H1 (cell line): ENCODE data around the gene TMEM17. TPM values are rescaled to one million over a fixed set of nuclear protein-coding genes. Genes with fewer than 3 reads are reported as not detected.

Experiments
- CTCF ChIA-PET: fragments of 300-600 bp; sonication (Branson Sonifier 250); formaldehyde crosslinking; loops from one replicate; lab custom pipeline; 2021; ENCODE audit not compliant: partially characterized antibody; lab: Charles Lee
- POLR2A ChIA-PET: fragments of 300-600 bp; sonication (Branson Sonifier 250); formaldehyde crosslinking; loops from one replicate; lab custom pipeline; 2021; ENCODE audit warnings: inconsistent platforms; ENCODE audit not compliant: partially characterized antibody; lab: Charles Lee
- DNase-seq, 2 experiments: peaks; one replicate each; pipeline versions ENCODE4 v3.0.0 to v3.0.0-alpha.2; 2010 to 2022; ENCODE audit warnings: low spot score in 2 of 2, low read depth in 1 of 2, mixed read lengths in 1 of 2
- FAIRE-seq: peaks from 2 replicates; lab custom pipeline; 2011; peaks lifted over from hg19 to GRCh38; lab: Jason Lieb, UNC
- H2AFZ ChIP-seq: 2 replicates; pipeline ENCODE4 v1.8.1; 2012; ENCODE audit warnings: low read length, inconsistent platforms
- H2AK5ac ChIP-seq: 2 replicates; pipeline ENCODE4 v1.6.1; 2013; ENCODE audit warnings: low read depth, low read length
- H2BK120ac ChIP-seq: replicated peaks from 2 replicates; pipeline ENCODE3; 2013; ENCODE audit warnings: low read depth, low read length, inconsistent platforms
- H2BK12ac ChIP-seq: 2 replicates; pipeline ENCODE4 v1.6.1; 2013; ENCODE audit warnings: low read depth, low read length
- H2BK15ac ChIP-seq: 2 replicates; pipeline ENCODE4 v1.6.1; 2013; ENCODE audit warnings: low read length
- H2BK20ac ChIP-seq: 2 replicates; pipeline ENCODE4 v1.6.1; 2013; ENCODE audit warnings: low read length
- H2BK5ac ChIP-seq: 2 replicates; pipeline ENCODE4 v1.6.1; 2013; ENCODE audit warnings: low read depth, low read length
- H3K14ac ChIP-seq: 2 replicates; pipeline ENCODE4 v1.6.1; 2013; ENCODE audit warnings: inconsistent platforms; ENCODE audit not compliant: insufficient read length
- H3K18ac ChIP-seq: 2 replicates; pipeline ENCODE4 v1.6.1; 2013; ENCODE audit warnings: low read length; ENCODE audit errors: extremely low read depth
- H3K23ac ChIP-seq: 2 replicates; pipeline ENCODE4 v1.6.1; 2013; ENCODE audit warnings: inconsistent platforms; ENCODE audit not compliant: insufficient read length
- H3K23me2 ChIP-seq: 2 replicates; pipeline ENCODE4 v1.6.1; 2013; ENCODE audit warnings: low read depth, low read length
- H3K27ac ChIP-seq: 2 replicates; pipeline ENCODE4 v1.6.1; 2011; ENCODE audit warnings: low read depth, low read length, inconsistent platforms
- H3K27me3 ChIP-seq, 4 experiments: replicated peaks in 1 of 4; 1 replicate in 1 of 4; 2 replicates in 3 of 4; pipeline versions ENCODE4 v1.6.1 to v1.8.1; 2011 to 2013; ENCODE audit warnings: low read length in 3 of 4, mild to moderate bottlenecking in 3 of 4, inconsistent platforms in 2 of 4, mixed read lengths in 2 of 4, moderate library complexity in 1 of 4; ENCODE audit not compliant: control insufficient read depth in 3 of 4, insufficient read depth in 3 of 4; ENCODE audit errors: extremely low read depth in 1 of 4
- H3K36me3 ChIP-seq, 4 experiments: 2 replicates each; pipeline versions ENCODE4 v1.6.1 to v1.8.1; 2011 to 2013; ENCODE audit warnings: mild to moderate bottlenecking in 4 of 4, low read length in 3 of 4, moderate library complexity in 2 of 4, control low read depth in 1 of 4, inconsistent platforms in 1 of 4; ENCODE audit not compliant: insufficient read depth in 4 of 4, control insufficient read depth in 2 of 4
- H3K4ac ChIP-seq: replicated peaks from 2 replicates; pipeline ENCODE3; 2013; ENCODE audit warnings: low read length, low read depth, mixed read lengths, inconsistent platforms; ENCODE audit not compliant: insufficient read length
- H3K4me1 ChIP-seq, 4 experiments: replicated peaks in 1 of 4; 1 replicate in 1 of 4; 2 replicates in 3 of 4; pipeline versions ENCODE4 v1.6.1 to v1.8.1; 2011 to 2013; ENCODE audit warnings: low read length in 3 of 4, inconsistent platforms in 2 of 4, mixed read lengths in 1 of 4; ENCODE audit not compliant: insufficient read depth in 4 of 4, control insufficient read depth in 3 of 4
- H3K4me2 ChIP-seq, 2 experiments: 2 replicates each; pipeline versions ENCODE4 v1.6.1 to v1.8.1; 2011 to 2013; ENCODE audit warnings: low read depth in 2 of 2, low read length in 2 of 2, control low read depth in 1 of 2, inconsistent platforms in 1 of 2, mild to moderate bottlenecking in 1 of 2; ENCODE audit not compliant: insufficient read depth in 1 of 2
- H3K4me3 ChIP-seq, 4 experiments: fragments of 200-600, 300-600 bp in 1 of 4; sonication (generic), shearing (Covaris generic), sonication (Bioruptor Twin) in 1 of 4; 2 replicates each; pipeline versions ENCODE4 v1.5.1 to v1.8.1; 2011 to 2016; ENCODE audit warnings: low read length in 4 of 4, low read depth in 3 of 4, control low read depth in 2 of 4, inconsistent platforms in 2 of 4, mild to moderate bottlenecking in 2 of 4, mixed read lengths in 1 of 4, moderate library complexity in 1 of 4; ENCODE audit not compliant: insufficient read depth in 2 of 4; ENCODE audit errors: extremely low read depth in 1 of 4
- H3K56ac ChIP-seq: replicated peaks from 2 replicates; pipeline ENCODE3; 2013; ENCODE audit warnings: low read depth, mild to moderate bottlenecking, mixed read lengths, low read length, inconsistent platforms; ENCODE audit not compliant: insufficient read length
- H3K79me1 ChIP-seq: 2 replicates; pipeline ENCODE4 v1.6.1; 2013; ENCODE audit warnings: low read depth, low read length, control low read depth
- H3K79me2 ChIP-seq, 2 experiments: 2 replicates each; pipeline versions ENCODE4 v1.6.1 to v1.8.1; 2012 to 2013; ENCODE audit warnings: low read length in 2 of 2, mild to moderate bottlenecking in 2 of 2, inconsistent platforms in 1 of 2; ENCODE audit not compliant: insufficient read depth in 2 of 2, control insufficient read depth in 1 of 2
- H3K9ac ChIP-seq, 4 experiments: replicated peaks in 1 of 4; 1 replicate in 1 of 4; 2 replicates in 3 of 4; pipeline versions ENCODE4 v1.6.1 to v1.8.1; 2011 to 2013; ENCODE audit warnings: low read depth in 3 of 4, low read length in 3 of 4, control low read depth in 2 of 4, mild to moderate bottlenecking in 2 of 4, moderate library complexity in 2 of 4, inconsistent platforms in 1 of 4; ENCODE audit errors: extremely low read depth in 1 of 4
- H3K9me3 ChIP-seq, 2 experiments: 2 replicates each; pipeline versions ENCODE4 v1.6.1 to v1.8.1; 2012 to 2013; ENCODE audit warnings: mild to moderate bottlenecking in 2 of 2, moderate library complexity in 2 of 2, control low read depth in 1 of 2, inconsistent platforms in 1 of 2, low read depth in 1 of 2, low read length in 1 of 2, mixed read lengths in 1 of 2; ENCODE audit not compliant: insufficient read depth in 2 of 2
- H4K20me1 ChIP-seq, 2 experiments: replicated peaks in 1 of 2; 2 replicates each; pipeline versions ENCODE3 to v1.8.1; 2011 to 2013; ENCODE audit warnings: inconsistent platforms in 2 of 2, low read length in 2 of 2, mild to moderate bottlenecking in 1 of 2; ENCODE audit not compliant: insufficient read depth in 2 of 2, control insufficient read depth in 1 of 2
- H4K5ac ChIP-seq: 2 replicates; pipeline ENCODE4 v1.6.1; 2013; ENCODE audit warnings: low read length, low read depth, mixed read lengths, inconsistent platforms; ENCODE audit not compliant: insufficient read length
- H4K8ac ChIP-seq: 2 replicates; pipeline ENCODE4 v1.8.0; 2013; ENCODE audit warnings: mild to moderate bottlenecking, moderate library complexity, low read length, inconsistent platforms; ENCODE audit not compliant: insufficient read depth; ENCODE audit errors: extremely low read depth
- H4K91ac ChIP-seq: replicated peaks from 2 replicates; pipeline ENCODE3; 2013; ENCODE audit warnings: low read length, mixed read lengths, inconsistent platforms; ENCODE audit not compliant: insufficient read length
- GTF2F1 ChIP-seq: IDR thresholded peaks from 2 replicates; pipeline ENCODE4 v1.6.1; 2012; ENCODE audit warnings: low read depth, low read length, improper control_type of control experiment, borderline replicate concordance
- HDAC6 ChIP-seq: IDR thresholded peaks from one replicate; pipeline ENCODE4 v1.7.1; 2012; ENCODE audit warnings: low read depth, mild to moderate bottlenecking, inconsistent platforms, low read length, moderate library complexity
- TEAD4 ChIP-seq: IDR thresholded peaks from 2 replicates; pipeline ENCODE4 v1.6.1; 2012; ENCODE audit warnings: low read depth, low read length, inconsistent platforms, mixed read lengths
- WGBS, 2 experiments: shearing (Covaris generic) in 1 of 2; methylation state at CpG; one replicate each; pipeline versions ENCODE4 v1.1.6 to v1.1.7; 2013 to 2015; ENCODE audit warnings: low lambda C conversion rate in 2 of 2, mixed read lengths in 2 of 2, inconsistent platforms in 1 of 2, low coverage in 1 of 2, missing lambda C conversion rate in 1 of 2; ENCODE audit not compliant: insufficient replicate concordance in 2 of 2, insufficient coverage in 1 of 2, insufficient read length in 1 of 2; ENCODE audit errors: extremely low coverage in 1 of 2, missing lambda C conversion rate in 1 of 2; 5-methylcytosine and 5-hydroxymethylcytosine counted together
- polyA plus RNA-seq, 7 experiments: library from polyadenylated mRNA; depleted of rRNA in 3 of 7; stranded (reverse) in 5 of 7; unstranded in 2 of 7; fragments of >200 nt in 5 of 7; fragments of 200-250 nt in 2 of 7; gene quantifications; 1 replicate in 5 of 7; 2 replicates in 1 of 7; 4 replicates in 1 of 7; pipeline versions ENCODE4 v1.2.1 to v1.2.3, GENCODE V29; 2011 to 2013; ENCODE audit warnings: missing spikeins in 2 of 7, mixed read lengths in 2 of 7
- total RNA-seq: library from RNA; stranded (reverse); fragmentation: NEBNext Ultra II Directional; extraction: Animal tissue kit (Norgen Biotek cat#: 25700); gene quantifications from 2 replicates; pipeline ENCODE4 v1.2.1, GENCODE V29; 2021
- TF ChIP-seq, protein P1 (sequence below), 3 experiments: IDR thresholded peaks; 1 replicate in 2 of 3; 2 replicates in 1 of 3; pipeline versions ENCODE4 v1.5.1 to v1.6.1; 2011; ENCODE audit warnings: low read length in 3 of 3, mild to moderate bottlenecking in 3 of 3, inconsistent platforms in 2 of 3, low read depth in 1 of 3, moderate library complexity in 1 of 3; ENCODE audit not compliant: insufficient read depth in 1 of 3; ENCODE audit errors: control extremely low read depth in 1 of 3

The TMEM17 gene
- total and polyA plus RNA-seq, 2 of the 8 experiments (the other 6 are each of a cell fraction or from before 2014, with no cell fraction given) = 0.69 to 1.2 TPM

DNA sequence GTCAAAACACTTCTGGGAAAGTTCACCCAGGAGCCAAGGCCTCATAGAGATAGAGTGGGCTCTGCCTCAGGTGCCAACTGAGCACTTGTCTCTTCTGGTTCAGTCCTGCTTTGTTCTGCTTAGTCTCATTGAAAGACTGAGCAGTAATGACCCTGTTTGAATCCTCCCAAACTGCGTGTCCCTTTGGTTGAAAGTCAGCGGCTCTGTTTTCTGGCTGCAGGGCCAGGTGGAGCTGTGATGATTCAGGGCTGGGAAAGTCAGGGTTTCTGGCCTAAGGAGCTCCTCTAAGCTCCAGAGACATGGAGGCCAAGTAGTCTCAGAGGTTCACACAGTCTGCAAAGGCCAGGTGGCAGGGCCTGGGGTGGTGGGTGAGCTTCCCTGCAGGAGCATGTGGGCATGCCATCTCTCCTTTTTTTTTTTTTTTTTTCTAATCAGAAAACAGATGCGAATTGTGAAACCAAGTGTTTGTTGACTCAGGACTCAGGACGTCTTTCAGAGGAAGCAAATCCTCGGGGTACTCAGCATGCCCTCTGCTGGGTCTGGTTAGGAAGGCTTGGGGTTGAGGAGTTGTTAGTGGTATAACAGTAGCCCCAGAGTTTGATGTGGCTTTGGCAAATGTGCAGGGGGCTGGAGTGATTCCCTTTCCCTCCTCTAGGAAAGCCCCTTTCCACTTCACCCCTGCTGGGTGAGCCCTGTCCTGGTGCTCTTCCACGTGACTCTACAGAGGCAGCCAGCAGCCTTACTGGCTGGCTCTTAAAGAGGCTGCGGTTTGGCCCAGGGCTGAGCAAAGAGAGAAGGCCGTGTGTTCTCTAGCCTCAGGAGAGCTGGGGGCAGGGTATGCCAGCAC is 38.3 kb downstream of the TMEM17 start:
- Histone ChIP-seq H2BK5ac (peak overlapping the region; percentile 85; the same call in 1 of the 2 replicates), H4K91ac (peak overlapping the region; percentile 73), H3K27ac (no peak overlapping the region), H3K23ac (no peak overlapping the region), H3K4me1 (peaks cover 9 to 24% (median 17%) of the 10 kb centered on the region in 4 experiments), H3K4ac (no peak overlapping the region), H3K14ac (no peak overlapping the region), H4K8ac (no peak overlapping the region), H3K9ac (no peak overlapping the region; a peak in 1 of 7 replicates), H3K4me2 (no peak overlapping the region; a peak in 1 of 4 replicates), H3K36me3 (no peaks in the 10 kb centered on the region), H3K23me2 (0 out of 2 replicates have a peak, but pooled peaks cover 3% of the 10 kb centered on the region), H3K56ac (no peak overlapping the region), H3K18ac (peak overlapping the region; percentile 76), H2AFZ (no peak overlapping the region; the same call in 1 of the 2 replicates), H2BK15ac (0 out of 2 replicates have a peak overlapping the region, but pooled peaks have one; percentile 88), H2AK5ac (peak overlapping the region; percentile 91; the same call in 1 of the 2 replicates), H3K27me3 (no peaks in the 10 kb centered on the region), H3K79me1 (peaks cover 2% of the 10 kb centered on the region), H2BK12ac (peak overlapping the region; percentile 77)
- FAIRE-seq = peak; percentile 13
- ChIA-PET POLR2A (no interaction called here), CTCF (interaction anchor here (1.2 to 3.9 kb wide), 8 partner anchors 9 to 94 kb away, joined by 3 to 21 read pairs (median 4); no protein-coding TSS in a partner anchor)
- WGBS, 2 experiments = 77% methylated on average over 8 of the region's 8 CpGs; no CpG with 5 or more reads in 1 of the 2 experiments
- TF ChIP-seq, protein P1, sequence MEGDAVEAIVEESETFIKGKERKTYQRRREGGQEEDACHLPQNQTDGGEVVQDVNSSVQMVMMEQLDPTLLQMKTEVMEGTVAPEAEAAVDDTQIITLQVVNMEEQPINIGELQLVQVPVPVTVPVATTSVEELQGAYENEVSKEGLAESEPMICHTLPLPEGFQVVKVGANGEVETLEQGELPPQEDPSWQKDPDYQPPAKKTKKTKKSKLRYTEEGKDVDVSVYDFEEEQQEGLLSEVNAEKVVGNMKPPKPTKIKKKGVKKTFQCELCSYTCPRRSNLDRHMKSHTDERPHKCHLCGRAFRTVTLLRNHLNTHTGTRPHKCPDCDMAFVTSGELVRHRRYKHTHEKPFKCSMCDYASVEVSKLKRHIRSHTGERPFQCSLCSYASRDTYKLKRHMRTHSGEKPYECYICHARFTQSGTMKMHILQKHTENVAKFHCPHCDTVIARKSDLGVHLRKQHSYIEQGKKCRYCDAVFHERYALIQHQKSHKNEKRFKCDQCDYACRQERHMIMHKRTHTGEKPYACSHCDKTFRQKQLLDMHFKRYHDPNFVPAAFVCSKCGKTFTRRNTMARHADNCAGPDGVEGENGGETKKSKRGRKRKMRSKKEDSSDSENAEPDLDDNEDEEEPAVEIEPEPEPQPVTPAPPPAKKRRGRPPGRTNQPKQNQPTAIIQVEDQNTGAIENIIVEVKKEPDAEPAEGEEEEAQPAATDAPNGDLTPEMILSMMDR (IDR thresholded peaks at IDR 0.05; ENCODE audit: control extremely low read depth in 1 of 3, insufficient read depth in 1 of 3, low read depth in 1 of 3, low read length in 3 of 3) = peak in 1 of 3 experiments; percentile 21; a peak in 1 of 4 replicates
- no peak for TF ChIP-seq HDAC6
- no peak for TF ChIP-seq TEAD4
- no peak for TF ChIP-seq GTF2F1
- TF ChIP-seq, all 59 proteins: peak for 1
- Histone ChIP-seq H2BK120ac (peak overlapping the region; percentile 11), H3K4me3 (0 out of 8 replicates have a peak overlapping the region, but pooled peaks of 1 of the 4 experiments have one; percentile 2), H4K5ac (no peak overlapping the region), H2BK20ac (peak overlapping the region; percentile 91), H4K20me1 (no peaks in the 10 kb centered on the region), H3K79me2 (peaks cover 0 to 3% of the 10 kb centered on the region in 2 experiments; a peak in 1 of 4 replicates), H3K9me3 (no peaks in the 10 kb centered on the region; a peak in 1 of 4 replicates)
- no peak for DNase-seq
